GM19239 (cell line): ENCODE measurements around the gene SFRP5.
A peak's percentile ranks its signal among the peaks of the same experiment; 100 is the strongest.

Experiments
- DNase-seq: peaks from one replicate; pipeline ENCODE4 v3.0.0; 2011; ENCODE audit warnings: low spot score; ENCODE audit not compliant: insufficient read length
- FAIRE-seq: peaks from 2 replicates; lab custom pipeline; 2011; peaks lifted over from hg19 to GRCh38; lab: Jason Lieb, UNC

SFRP5 gene

DNA sequence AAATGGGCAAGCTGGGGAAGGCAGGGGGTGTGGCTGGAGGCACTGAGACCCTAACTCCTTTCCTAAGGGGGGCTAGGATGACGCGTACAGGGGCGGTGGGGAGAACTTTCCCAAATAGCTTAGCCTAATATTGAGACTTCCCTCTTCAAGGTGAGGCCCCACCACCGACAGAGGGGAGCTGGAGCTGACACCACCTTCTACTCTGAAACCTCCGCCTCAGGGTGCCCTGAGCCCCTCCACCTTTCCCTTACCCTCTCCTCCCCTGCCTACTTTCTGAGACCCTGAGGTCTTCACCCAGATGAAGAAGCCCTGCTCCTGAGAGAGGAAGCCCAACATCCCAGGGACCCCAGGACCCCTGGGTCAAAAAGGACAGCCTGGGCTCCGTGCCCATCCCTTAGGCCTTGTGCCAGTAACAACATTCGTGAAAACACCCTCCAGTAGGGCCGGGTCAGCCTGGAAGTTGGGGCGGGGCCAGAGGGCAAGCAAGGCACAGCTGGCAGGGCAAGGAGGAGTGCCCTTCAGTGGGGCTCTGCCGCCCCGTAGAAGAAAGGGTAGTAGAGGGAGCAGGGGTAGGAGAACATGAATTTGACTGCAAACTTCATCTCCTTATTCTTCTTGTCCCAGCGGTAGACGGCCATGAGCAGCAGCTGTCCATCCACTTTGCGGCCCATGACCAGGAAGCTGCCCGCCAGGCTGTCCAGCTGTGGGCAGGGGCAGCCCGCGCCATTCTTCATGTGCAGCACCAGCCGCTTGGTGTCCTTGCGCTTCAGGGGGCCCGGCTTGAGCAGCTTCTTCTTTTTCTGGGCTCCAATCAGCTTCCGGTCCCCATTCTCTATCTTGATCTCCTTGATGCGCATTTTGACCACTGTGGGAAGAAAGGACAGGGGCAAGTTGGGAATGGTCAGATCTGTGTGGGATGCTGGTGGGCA is 4.5 kb downstream of the SFRP5 start:
- DNase-seq (no peak), FAIRE-seq (no peak)

DNA sequence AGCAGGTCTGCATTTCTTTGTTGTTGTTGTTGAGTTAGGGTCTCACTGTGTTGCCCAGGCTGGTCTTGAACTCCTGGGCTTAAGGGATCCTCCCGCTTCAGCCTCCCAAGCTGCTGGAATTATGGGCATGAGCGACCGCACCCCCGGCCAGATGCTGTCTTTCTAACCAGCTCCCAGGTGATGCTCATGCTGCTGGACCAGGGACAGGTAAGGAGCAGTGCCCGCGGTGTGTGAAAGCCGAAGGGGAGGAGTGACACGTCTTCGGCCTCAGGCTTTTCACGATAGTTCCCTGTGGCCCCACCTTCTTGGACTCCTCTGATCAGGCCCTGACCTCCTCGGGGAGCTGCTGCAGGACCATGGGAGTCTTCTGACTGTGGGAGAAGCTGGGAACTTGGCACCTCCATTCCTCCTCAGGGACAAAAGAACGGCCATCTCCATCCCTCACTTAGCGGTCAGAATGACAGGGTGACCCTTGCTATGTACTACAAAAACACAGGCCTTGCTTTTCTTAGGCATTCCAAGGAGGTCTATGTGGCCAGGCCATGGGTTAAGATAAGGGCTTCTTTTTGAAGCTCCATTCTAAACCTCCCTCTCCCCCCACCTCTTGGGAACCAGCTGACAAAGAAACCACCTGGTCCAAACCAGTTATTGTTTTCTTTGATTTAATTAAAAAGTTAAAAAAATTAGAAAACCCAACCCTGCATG is 5.5 kb downstream of the SFRP5 start:
- FAIRE-seq: no peak
- DNase-seq: no peak

DNA sequence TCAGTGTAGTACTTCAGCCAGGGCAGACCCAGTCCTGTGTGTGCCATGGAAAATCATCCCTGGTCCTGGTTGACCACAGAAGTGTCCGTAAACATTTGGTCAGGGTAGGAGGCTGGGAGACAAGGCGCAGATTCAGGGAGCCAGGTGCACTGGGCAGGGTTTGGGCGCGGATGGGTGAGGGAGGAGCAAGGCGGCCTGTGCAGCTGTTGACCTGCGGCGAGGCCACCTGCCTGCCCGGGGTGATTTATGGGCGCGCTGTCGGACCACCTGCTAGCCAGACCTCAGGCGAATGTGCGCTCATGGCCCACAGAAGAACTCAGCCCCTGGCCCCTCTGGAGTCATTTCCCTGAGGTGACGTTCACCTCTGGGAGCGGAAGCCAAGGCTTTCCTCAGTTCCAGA is 6.6 kb downstream of the SFRP5 start:
- FAIRE-seq: no peak
- no peak for DNase-seq

DNA sequence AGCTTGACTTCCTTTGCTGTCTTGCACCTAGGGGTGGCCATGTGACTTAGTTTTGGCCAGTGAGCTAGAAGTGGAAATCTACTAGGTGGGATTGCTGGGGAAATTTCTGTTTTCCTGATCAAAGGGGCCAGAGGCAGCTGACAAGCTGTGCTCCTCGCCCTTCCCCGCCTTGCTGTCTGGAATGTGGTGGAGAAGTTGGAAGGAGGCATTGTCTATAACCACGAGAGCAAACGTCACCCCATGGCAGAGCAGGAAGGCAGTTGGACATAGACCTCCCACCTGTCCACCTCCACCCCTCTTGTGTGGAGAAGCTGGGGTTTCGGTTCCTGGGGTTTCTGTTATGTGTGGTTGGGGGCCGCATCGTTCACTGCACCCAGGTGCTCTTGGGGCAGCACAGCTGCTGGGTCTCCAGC is 7.3 kb downstream of the SFRP5 start:
- FAIRE-seq: peak; percentile 48
- no peak for DNase-seq

DNA sequence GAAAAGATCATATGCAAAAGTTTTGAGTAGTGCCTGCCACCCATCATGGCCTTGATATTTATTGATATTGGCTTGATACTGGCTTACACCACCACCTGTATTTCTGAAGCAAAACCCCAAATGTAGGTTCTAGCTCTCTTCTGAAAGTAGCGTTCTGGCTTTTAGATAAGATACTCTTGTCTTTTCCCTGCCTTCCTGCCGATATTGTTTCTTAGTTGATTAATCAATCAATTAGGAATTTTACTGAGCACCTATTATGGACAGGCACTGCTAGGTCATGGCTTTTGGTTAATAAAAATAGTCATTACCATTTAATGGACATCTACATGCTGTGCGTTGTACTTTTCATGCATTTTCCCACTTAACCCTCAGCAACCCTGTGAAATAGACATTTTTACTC is 7.9 kb downstream of the SFRP5 start:
- FAIRE-seq (no peak), DNase-seq (no peak)

DNA sequence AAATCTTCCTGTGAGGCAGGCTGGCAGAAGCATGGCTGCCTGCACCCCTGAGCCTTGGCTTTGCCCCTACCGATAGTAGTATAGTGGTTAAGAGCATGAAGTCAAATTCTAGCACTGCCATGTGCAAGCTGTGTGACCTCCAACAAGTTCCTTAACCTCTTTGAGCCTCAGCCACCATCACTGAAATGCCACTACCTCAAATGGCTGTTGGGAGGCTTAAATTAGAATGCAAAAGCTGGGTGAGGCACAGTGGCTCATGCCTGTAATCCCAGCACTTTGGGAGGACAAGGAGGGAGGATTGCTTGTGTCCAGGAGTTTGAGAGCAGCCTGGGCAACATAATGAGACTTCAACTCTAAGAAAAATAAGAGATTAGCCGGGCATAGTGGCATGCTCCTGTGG is 8.4 kb downstream of the SFRP5 start:
- DNase-seq (no peak), FAIRE-seq (no peak)

DNA sequence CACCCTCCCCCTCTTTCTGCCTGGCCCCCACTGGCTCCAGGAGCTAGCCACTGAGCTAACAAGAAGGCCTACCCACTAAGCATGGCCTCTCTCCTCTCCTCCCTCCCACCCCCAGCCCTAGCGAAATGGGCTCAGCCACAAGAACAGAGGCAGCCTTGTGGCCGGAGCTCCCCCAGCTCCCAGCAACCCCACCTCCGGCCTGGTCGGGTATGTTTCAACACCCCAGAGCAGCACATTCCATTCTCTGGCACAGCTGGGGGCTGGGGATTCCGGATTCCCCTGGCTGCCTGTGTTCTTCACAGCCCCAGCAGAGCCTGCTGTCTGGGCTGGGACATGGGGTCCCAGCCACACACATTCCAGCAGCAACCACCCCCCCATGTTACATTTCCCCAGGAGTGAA is 9.0 kb downstream of the SFRP5 start:
- DNase-seq (no peak), FAIRE-seq (no peak)

DNA sequence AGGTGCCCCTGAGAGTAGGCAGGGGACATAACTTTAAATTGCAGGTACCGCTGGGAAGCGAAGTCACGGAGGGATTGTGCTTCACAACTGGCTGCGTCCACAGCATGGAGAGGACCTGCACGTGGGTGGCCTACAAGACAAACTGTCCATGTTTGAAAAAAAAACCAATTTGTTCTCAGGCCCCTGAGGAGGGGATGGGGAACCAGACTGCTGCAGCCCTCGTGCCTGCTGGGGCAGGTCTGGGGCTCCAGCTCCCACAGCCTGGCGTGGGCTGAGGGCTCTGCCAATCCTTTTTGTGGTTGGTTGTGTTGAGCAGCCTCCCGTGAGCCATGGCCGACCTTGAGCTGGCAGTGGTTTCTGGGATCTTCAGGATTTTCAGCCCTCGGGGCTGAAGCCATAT is 9.7 kb downstream of the SFRP5 start:
- DNase-seq: no peak
- no peak for FAIRE-seq

DNA sequence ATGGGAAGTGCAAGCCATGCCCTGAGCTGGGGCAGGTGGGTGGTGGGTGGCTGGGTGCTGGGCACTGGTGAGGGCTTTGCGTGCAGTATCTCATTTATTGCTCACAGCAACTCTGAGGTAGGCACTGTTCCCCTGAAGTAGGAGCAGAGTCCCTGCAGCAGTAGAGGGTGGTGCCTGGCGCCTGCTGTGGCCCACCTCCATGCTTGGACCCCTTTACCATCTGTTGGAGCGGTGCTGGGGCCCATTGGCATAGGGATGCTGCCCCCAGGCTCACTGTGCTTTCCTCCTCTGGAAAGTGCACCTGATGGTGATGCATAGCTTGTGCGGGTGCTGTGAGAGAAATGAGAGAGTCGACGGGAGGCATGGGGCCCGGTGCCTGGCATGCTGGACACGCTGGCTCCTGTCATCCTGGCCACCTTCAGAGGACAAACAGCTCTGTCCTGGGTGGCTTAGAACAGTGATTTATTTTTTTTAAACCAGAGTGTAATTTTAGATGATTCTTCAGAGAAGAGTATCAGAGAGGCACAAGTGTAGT is 10.4 kb downstream of the SFRP5 start:
- FAIRE-seq: no peak
- no peak for DNase-seq

DNA sequence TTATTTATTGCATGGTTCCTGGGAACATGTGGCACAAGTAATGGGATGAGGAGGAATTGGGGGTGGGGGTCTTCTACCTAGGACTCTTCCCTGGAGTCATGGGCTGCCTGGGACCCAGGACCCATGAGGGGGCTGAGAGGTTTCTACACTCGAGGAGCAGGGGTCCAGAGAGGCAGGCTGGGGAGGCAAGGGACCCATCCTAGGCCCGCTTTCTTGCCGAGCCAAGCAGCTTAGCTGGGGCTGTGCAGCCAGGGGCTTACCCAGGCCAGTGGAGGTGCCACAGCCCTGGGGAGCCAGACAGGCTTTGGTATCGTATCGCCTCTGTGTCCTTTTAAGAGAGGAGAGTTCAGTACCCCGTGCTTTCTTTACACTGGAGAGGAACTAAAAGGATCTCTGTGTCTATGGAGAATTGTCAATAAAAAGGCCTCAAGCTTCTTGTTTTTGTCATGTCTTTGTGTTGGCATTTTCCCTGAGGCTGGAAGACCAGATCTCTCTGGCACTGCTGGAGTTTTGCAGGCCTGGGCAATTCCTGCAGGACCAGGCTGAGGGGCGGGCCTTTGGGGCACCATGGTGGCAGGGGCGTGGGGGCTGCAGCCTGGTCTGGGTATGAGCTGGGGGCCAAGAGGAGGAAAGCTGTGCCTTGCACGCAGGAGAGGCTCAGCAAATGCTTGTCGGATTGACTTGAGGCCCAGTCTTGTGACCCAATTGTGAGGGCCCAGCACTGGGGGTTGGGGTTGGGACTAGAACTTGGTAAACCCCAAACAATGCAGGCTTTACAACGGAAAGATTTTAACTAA is 11.1 kb downstream of the SFRP5 start:
- FAIRE-seq: no peak
- DNase-seq: no peak

DNA sequence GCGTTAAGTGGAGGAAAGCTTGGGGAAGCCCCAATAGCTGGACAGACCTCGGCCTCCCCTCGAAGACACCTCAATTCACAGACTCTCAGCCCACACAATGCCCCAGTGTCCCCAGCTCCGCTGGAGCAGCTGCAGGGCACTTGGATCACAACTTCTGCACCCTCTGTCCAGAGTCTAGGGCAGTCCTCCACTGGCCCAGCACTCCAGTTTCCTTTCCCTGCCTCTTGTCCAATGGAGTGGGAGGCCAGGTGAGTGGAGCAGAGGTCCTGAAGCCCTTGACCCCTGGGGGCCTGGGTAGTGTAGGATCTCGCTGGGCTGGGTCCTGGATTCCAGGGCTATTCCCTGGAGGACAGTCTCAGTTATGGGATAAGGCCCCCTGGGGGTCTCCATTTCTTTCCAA is 11.9 kb downstream of the SFRP5 start:
- FAIRE-seq: no peak

DNA sequence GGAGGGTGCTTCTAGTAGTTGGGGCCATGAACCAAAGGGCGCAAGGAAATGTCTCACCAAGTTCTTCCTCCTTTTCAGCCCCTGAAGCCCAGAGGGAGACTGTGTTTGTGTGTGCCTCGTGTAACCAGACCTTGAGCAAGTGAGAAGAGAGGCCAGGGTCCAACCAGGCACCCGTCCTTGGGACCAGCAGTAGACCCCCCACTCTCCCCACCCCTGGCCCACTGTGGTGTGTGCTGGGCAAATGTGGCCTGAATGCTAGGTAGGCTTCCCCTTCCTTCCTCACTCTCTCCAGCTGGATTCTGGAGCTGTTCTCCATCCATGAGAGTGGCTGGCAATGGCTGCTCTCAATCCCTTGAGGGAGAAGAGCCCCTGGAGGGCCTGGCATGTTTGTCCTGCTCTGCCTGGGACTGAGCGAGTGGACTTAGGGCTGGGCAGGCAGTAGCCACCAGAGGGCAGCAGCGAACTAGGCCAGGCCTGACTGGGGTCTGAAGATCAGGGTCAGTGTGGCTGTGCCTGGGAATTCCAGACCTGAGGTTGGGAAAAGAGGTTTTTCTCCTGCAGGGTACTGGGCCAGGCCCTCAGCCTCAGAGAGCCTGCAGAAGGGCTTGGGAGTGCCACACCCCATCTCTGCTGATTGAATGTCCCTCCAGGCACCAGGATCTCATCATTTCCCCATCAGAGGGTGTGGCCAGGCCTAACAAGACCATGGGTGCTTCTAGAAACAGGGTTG is 12.5 kb downstream of the SFRP5 start:
- DNase-seq: peak; percentile 71

More for the DNA sequence above, 11.9 kb downstream of the SFRP5 start:
- DNase-seq: no peak

DNA sequence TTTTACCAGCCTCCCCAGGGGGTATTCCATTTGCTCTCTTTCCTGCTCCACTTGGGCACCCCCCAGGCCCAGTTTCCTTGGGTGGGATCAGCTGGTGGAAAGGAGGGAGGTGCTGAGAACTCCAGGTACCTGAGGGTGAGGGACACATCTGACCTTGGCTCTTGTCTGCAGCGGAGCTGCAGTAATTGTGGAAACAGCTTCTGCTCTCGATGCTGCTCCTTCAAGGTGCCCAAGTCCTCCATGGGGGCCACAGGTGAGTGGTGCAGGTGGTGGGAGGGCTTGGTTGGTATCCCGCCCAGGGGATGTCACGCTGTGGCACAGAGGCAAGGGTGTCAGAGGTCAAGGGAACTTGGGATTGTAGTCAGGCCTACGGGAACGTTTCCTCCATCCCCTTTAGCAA is 14.3 kb downstream of the SFRP5 start:
- no peak for FAIRE-seq
- DNase-seq: no peak

More for the DNA sequence above, 12.5 kb downstream of the SFRP5 start:
- peak; percentile 66 for FAIRE-seq

DNA sequence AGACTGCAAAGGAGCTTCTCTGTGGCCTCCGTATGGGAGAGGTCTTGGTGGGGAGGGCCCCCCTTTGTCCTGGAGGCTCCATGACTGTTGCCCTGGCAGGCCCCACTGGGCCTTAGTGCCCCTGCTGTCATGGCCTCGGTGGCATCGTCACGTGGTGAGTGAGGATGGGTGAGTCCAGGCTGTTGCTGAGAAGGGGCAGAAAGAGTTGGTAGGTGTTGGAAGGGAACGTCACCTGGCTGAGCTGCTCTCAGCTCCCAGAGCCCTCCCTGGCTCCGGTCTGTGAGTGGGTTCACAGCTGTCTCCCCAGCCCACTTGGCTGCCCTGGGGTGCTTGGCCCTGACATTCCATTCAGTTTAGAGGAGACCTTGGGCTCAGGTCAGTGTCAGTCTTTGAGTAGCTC is 16.1 kb downstream of the SFRP5 start:
- DNase-seq (no peak), FAIRE-seq (no peak)

DNA sequence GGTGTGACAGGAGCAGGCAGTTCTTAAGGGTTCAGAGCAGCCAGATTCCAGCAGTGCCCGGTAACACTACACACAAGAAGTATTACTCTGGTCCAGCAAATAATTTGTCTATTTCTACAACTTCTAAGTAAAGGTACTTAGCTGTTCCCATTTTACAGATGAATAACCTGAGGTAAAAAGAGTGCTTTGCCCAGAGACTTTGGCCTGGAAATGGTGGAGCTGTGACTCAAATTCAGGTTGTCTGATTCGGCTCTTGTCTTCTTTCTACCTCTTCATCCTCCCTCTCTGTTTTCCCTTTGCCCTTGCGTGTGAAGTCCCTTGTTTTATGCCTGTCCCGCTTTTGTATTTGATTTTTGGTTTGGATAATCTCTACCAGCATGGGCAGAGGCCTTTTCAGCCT is 17.1 kb downstream of the SFRP5 start:
- DNase-seq (no peak), FAIRE-seq (no peak)

DNA sequence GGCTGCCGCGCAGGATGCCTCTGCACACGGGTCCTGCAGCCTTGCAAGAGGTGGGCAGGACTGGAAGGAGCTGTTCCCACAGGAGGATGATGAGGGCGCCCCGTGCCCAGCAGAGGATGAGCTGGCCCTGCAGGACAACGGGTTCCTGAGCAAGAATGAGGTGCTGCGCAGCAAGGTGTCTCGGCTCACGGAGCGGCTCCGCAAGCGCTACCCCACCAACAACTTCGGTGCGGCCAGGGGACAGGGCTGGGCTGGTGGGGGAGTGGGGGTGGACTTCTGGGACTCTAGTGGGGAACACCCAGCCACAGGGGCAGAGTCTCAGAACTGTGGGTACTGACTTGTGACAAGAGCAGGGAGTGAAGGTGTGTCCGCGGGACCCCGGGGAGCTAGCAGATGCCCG is 18.8 kb downstream of the SFRP5 start:
- DNase-seq: no peak
- FAIRE-seq: no peak

DNA sequence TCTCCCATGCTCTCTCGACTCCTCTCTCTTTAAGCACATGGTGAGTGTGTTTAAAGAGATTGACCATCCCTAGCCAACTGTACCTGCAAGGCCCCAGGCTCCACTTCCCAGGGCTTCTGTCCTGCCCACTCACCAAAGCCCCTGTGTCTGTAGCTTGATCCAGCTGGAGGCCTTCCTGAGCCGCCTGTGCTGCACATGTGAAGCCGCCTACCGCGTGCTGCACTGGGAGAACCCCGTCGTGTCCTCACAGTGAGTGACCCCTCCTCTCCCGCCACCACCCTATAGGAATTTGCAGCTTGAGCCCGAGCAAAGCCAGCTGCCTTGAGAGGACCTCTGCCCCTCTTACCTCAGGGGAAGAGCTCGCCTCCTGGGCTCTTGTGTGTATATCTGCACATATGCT is 23.7 kb downstream of the SFRP5 start:
- DNase-seq (no peak), FAIRE-seq (no peak)

DNA sequence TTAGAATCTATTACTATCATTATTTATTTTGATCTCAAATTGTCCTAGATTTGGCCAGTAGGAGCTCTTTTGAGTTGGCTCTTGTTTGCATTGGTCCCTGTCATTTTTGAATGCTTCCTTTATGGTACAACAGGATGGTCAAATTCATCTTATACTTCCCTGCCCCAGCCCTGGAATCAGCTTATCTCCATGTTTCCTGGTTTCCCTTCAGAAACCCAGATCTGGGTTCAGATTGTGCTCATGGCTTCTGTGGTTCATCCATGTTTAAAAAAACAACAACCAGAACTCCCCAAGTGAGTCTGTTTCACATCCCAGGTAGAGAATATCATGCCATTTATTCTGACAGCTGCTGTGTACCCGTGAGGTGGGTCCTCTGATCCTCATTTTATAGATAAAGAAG is 24.2 kb downstream of the SFRP5 start:
- FAIRE-seq: no peak

DNA sequence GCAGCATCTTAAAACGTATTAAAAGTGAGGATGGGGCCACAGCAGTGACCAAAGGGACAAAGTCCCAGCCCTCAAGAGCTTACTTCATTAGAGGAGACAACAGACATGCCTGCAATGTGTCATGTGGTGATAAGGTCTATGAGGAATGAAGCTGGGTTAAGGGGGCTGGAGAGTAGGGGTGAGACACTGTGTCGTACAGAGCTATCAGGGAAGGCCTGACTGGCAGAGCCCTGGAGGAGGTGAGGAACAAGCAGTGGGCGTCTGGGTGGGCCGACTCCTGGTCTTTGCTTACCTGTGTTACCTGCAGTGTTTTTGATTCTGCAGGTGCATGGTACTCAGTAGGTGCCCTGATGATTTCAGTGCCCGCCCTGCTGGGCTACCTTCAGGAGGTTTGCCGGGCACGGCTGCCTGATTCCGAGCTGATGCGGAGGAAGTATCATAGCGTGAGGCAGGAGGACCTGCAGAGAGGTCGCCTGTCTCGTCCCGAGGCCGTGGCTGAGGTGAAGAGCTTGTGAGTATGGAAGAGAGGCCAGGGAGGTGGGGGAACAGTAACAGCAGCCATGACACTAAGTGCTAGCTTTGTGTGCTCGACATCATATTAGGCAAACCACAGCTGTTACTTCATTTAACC is 27.3 kb downstream of the SFRP5 start:
- no peak for FAIRE-seq
- no peak for DNase-seq

More for the DNA sequence above, 24.2 kb downstream of the SFRP5 start:
- no peak for DNase-seq
